ENCODE data around the gene CCDC6. TPM values are rescaled to one million over a fixed set of nuclear protein-coding genes. Genes with fewer than 3 reads are reported as not detected.
"Not testable (repeated sequence)": the region's sequence is repeated elsewhere in the genome, so short reads cannot be mapped to it uniquely, and the experiment has no call there.

CCDC6 gene
- total and polyA plus RNA-seq, 5 donors = 8.3 to 28.1 (median 23.8) TPM

DNA sequence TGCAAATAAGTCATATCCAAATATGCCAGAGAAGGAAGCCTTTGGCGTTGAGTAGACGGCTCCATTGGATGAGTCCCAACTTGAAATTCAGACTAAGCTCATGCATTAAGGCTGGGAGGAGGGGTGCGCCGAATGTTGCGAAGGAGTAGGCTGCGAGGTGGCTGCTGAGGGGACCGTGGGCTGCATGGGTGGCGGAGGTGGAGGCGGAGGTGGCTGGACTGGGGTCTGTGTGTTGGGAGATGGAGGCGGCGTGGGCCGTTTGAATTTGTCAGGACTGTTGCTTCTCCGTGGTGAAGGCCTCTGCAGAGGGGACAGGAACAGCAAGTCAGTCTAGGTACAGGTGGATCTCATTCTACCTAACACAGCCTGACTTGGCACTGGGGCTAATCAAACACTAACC, 113.5 kb downstream of the CCDC6 start:
- ATAC-seq (no peak), DNase-seq (peak in 1 of 3 donors; percentile 32)
- Histone ChIP-seq H3K27me3 (ENCODE audit: control insufficient read depth, insufficient read depth) (no peaks in the 10 kb centered on the region), H3K9me3 (ENCODE audit: control insufficient read depth, low read length) (no peaks in the 10 kb centered on the region), H3K27ac (ENCODE audit: low read length) (no peak overlapping the region), H3K4me3 (ENCODE audit: low read length) (no peak overlapping the region), H3K4me1 (ENCODE audit: control insufficient read depth, insufficient read depth, low read length) (peaks cover 2% of the 10 kb centered on the region)
- WGBS = 87% methylated on average over 13 of the region's 13 CpGs
- intact Hi-C loops (cut with DNase I) = no loop called here

DNA sequence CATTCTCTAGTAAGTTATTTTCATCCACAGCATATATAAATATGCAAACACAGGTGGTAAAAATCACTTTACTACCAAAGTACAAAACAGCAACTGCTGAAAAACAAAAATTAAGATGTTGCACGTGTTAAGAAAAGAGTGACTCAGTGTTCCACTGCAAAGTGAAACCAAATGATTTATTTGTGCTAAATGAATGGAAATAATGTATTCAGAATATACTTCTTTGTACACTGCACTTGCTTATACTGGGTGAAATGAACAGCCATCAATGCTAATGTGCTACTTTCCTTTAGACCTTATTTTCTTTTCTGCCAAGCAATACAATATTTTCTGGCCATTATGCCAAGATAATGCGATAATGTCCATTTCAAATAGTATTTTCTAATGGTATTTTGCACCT, 114.8 kb downstream of the CCDC6 start:
- 83% methylated on average over 2 of the region's 2 CpGs for WGBS
- Histone ChIP-seq H3K9me3 (ENCODE audit: control insufficient read depth, low read length) (no peaks in the 10 kb centered on the region), H3K27me3 (ENCODE audit: control insufficient read depth, insufficient read depth) (no peaks in the 10 kb centered on the region), H3K4me3 (ENCODE audit: low read length) (no peak overlapping the region), H3K4me1 (ENCODE audit: control insufficient read depth, insufficient read depth, low read length) (peaks cover 2% of the 10 kb centered on the region), H3K27ac (ENCODE audit: low read length) (no peak overlapping the region)
- no peak for DNase-seq
- ATAC-seq = no peak
- intact Hi-C loops (cut with DNase I) = no loop called here

DNA sequence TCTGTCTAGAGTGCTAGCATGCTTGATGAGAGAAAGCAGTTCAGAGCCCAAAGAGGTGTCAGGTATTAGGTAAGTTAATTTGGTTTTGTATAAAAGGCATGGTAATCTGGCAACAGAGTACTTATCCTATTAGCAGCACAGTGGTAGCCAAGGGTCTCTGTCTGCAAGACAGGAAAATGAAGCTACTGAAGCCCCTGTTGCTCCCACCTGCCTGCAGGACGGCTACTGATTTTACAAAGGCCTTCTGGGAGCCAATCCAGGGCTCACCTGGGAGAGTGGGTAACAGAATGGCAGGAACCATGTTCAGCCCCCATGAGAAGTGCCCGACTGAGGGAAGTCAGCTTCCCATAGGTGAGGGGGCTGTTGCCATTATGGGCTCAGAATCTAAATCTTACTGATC, 116.3 kb downstream of the CCDC6 start:
- H3K9me3 ChIP-seq (ENCODE audit: control insufficient read depth, low read length); H3K4me3 ChIP-seq (ENCODE audit: low read length); H3K4me1 ChIP-seq (ENCODE audit: control insufficient read depth, insufficient read depth, low read length); intact Hi-C loops (cut with DNase I); DNase-seq; ATAC-seq; H3K27ac ChIP-seq (ENCODE audit: low read length); H3K27me3 ChIP-seq (ENCODE audit: control insufficient read depth, insufficient read depth): not testable (repeated sequence)
- 47% methylated on average over 2 of the region's 2 CpGs for WGBS

DNA sequence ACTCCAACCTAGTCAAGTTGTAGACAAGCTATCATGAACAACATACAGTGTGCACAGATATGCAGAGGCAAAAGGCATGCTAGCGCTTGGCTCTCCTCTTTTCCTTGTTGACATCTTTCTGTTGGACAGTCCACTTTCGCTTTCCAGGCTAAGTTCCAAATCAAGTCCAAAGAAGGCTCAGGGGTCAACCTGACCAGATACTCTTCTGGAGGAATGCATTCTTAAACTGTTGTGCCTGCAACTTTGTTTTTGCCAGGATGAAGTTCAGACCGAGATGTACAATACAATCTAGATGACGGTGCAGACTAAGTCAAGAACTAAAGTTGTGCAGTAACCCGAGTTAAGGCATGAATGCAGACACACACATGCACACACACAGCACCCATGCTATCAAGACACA, 117.4 kb downstream of the CCDC6 start:
- intact Hi-C loops (cut with DNase I); H3K9me3 ChIP-seq (ENCODE audit: control insufficient read depth, low read length); H3K27me3 ChIP-seq (ENCODE audit: control insufficient read depth, insufficient read depth); H3K4me1 ChIP-seq (ENCODE audit: control insufficient read depth, insufficient read depth, low read length); DNase-seq; H3K4me3 ChIP-seq (ENCODE audit: low read length): not testable (repeated sequence)
- peak overlapping the region; percentile 45 for H3K27ac ChIP-seq (ENCODE audit: low read length)
- peak; percentile 65 to 88 for ATAC-seq
- WGBS = 55% methylated on average over 5 of the region's 5 CpGs

DNA sequence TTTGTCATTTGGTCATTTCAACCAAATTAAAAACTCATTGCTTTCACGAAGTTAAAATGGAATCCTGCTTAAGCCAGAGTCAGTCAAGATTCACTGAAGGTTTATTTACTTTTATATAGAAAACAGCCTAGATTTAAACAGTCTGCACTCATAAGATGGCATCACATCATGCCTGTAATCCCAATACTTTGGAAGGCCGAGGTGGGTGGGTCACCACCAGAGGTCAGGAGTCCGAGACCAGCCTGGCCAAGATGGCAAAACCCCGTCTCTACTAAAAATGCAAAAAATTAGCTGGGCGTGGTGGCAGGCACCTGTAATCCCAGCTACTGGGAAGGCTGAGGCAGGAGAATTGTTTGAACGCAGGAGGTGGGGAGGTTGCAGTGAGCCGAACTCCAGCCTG, 119.3 kb downstream of the CCDC6 start:
- H3K4me3 ChIP-seq (ENCODE audit: low read length); H3K9me3 ChIP-seq (ENCODE audit: control insufficient read depth, low read length); H3K27ac ChIP-seq (ENCODE audit: low read length); DNase-seq; H3K4me1 ChIP-seq (ENCODE audit: control insufficient read depth, insufficient read depth, low read length); ATAC-seq; H3K27me3 ChIP-seq (ENCODE audit: control insufficient read depth, insufficient read depth); intact Hi-C loops (cut with DNase I): not testable (repeated sequence)
- WGBS = 91% methylated on average over 7 of the region's 7 CpGs

DNA sequence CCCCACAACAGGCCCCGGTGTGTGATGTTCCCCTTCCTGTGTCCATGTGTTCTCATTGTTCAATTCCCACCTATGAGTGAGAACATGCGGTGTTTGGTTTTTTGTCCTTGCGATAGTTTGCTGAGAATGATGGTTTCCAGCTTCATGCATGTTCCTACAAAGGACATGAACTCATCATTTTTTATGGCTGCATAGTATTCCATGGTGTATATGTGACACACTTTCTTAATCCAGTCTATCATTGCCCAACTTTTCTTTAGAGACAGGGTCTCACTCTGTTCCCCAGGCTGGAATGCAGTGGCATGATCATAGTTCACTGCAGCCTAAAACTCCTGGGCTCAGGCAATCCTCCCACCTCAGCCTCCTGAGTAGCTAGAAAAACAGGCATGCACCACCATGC, 120.9 kb downstream of the CCDC6 start:
- H3K4me1 ChIP-seq (ENCODE audit: control insufficient read depth, insufficient read depth, low read length); H3K4me3 ChIP-seq (ENCODE audit: low read length); H3K27me3 ChIP-seq (ENCODE audit: control insufficient read depth, insufficient read depth); ATAC-seq; intact Hi-C loops (cut with DNase I); H3K27ac ChIP-seq (ENCODE audit: low read length); H3K9me3 ChIP-seq (ENCODE audit: control insufficient read depth, low read length); DNase-seq: not testable (repeated sequence)
- WGBS = 100% methylated on average over 2 of the region's 3 CpGs

DNA sequence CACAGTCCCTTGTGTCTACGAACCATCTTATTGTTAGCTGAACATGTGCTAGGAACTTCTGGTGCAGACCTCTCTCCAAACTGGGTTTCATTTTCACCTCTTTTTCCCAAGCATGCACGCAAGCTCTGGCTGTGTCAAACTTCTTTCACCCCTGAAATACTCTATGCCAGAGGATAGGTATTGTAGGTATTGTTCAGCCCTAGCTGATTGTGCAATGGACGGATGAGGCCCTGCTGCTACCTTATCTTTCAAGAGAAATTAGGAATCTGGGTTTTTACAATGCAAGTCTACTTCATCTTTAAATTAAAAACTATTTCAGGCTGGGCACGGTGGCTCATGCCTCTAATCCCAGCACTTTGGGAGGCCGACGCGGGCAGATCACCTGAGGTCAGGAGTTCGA, 124.8 kb downstream of the CCDC6 start:
- no peak overlapping the region for H3K4me3 ChIP-seq (ENCODE audit: low read length)
- no peak overlapping the region for H3K27ac ChIP-seq (ENCODE audit: low read length)
- H3K4me1 ChIP-seq (ENCODE audit: control insufficient read depth, insufficient read depth, low read length) = no peaks in the 10 kb centered on the region
- WGBS = 95% methylated on average over 8 of the region's 8 CpGs
- ATAC-seq (no peak), DNase-seq (no peak)
- H3K9me3 ChIP-seq (ENCODE audit: control insufficient read depth, low read length) = no peaks in the 10 kb centered on the region
- no peaks in the 10 kb centered on the region for H3K27me3 ChIP-seq (ENCODE audit: control insufficient read depth, insufficient read depth)
- intact Hi-C loops (cut with DNase I) = no loop called here

DNA sequence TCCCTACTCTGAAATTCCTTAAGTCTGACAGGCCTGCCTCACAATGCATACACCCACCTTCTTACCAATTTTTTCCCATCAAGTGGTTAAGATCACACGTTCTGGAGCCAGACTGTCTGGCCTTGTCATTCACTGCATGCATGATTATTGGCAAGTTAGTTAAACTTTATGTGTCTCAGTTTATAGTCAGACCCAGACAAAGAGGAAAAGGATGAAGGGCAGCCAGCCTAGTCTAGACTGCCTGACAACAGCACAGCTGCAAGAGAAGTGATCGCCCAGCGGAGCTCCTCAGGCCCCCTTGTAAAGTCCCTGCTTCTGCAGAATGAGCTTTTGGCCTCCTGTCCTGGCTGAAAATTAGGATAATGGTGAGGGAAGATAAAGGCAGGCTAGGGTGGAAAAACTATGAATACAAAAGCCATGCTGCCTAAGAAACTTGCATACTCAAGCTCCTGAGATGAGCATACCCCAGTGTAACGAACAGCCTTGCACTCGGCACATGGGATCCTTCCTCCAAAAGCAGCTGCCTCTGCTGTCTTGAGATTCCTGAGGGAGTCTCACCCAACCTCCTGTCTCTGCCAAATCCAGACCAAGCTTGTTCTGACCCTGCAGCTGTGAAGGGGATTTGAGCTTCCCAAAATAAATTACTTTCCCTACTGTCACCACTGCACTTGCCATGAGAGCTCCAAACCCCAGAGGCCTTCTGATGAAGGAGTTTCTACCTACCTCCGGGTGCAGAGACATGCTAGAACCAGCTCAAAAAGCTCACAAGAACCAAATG, 126.4 kb downstream of the CCDC6 start:
- Histone ChIP-seq H3K27ac (ENCODE audit: low read length) (no peak overlapping the region), H3K4me3 (ENCODE audit: low read length) (no peak overlapping the region), H3K4me1 (ENCODE audit: control insufficient read depth, insufficient read depth, low read length) (no peaks in the 10 kb centered on the region), H3K9me3 (ENCODE audit: control insufficient read depth, low read length) (no peaks in the 10 kb centered on the region), H3K27me3 (ENCODE audit: control insufficient read depth, insufficient read depth) (no peaks in the 10 kb centered on the region)
- DNase-seq (no peak), ATAC-seq (peak; percentile 36 to 40)
- intact Hi-C loops (cut with DNase I) = no loop called here
- WGBS = 53% methylated on average over 6 of the region's 6 CpGs

DNA sequence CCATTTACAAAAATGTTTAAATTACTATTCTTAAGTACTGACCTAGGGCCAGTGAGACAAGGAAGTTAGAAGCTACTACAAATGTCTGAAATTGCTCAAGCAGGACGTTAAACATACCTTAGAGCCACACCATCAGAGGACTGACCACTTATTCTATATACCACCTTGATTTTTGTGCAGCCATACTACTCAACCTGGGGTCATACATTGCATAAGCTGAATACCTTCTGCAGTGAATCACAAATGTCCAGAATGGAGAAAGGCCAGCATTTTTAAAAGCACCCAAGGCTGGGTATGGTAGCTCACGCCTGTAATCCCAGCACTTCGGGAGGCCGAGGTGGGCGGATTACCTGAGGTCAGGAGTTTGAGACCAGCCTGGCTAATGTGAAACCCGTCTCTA, 131.9 kb downstream of the CCDC6 start:
- H3K9me3 ChIP-seq (ENCODE audit: control insufficient read depth, low read length) = no peaks in the 10 kb centered on the region
- 90% methylated on average over 6 of the region's 6 CpGs for WGBS
- ATAC-seq (no peak), DNase-seq (no peak)
- H3K4me3 ChIP-seq (ENCODE audit: low read length) = no peak overlapping the region
- intact Hi-C loops (cut with DNase I) = no loop called here
- H3K27ac ChIP-seq (ENCODE audit: low read length) = no peak overlapping the region
- H3K27me3 ChIP-seq (ENCODE audit: control insufficient read depth, insufficient read depth) = no peaks in the 10 kb centered on the region
- no peaks in the 10 kb centered on the region for H3K4me1 ChIP-seq (ENCODE audit: control insufficient read depth, insufficient read depth, low read length)

DNA sequence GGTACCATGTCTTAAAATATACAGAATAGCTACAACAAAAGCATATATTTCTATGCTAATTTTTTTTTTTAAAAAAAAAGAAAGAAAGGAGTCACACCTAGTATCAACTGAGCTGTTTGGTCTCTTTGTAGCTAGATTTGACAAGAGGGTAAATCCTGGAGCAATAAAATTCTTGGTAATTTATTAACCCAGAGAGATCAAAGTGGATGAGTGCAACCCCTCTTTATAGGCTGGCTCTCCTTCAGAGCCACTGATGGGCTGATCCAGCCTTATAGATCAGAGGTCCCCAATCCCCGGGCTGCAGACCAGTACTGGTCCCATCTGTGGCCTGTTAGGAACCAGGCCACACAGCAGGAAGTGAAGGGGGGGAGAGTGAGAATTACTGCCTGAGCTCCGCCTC, 133.3 kb downstream of the CCDC6 start:
- DNase-seq (no peak), ATAC-seq (no peak)
- intact Hi-C loops (cut with DNase I) = no loop called here
- Histone ChIP-seq H3K27me3 (ENCODE audit: control insufficient read depth, insufficient read depth) (no peaks in the 10 kb centered on the region), H3K4me3 (ENCODE audit: low read length) (no peak overlapping the region), H3K27ac (ENCODE audit: low read length) (no peak overlapping the region), H3K4me1 (ENCODE audit: control insufficient read depth, insufficient read depth, low read length) (no peaks in the 10 kb centered on the region), H3K9me3 (ENCODE audit: control insufficient read depth, low read length) (no peaks in the 10 kb centered on the region)
- WGBS = 95% methylated on average over 2 of the region's 2 CpGs

DNA sequence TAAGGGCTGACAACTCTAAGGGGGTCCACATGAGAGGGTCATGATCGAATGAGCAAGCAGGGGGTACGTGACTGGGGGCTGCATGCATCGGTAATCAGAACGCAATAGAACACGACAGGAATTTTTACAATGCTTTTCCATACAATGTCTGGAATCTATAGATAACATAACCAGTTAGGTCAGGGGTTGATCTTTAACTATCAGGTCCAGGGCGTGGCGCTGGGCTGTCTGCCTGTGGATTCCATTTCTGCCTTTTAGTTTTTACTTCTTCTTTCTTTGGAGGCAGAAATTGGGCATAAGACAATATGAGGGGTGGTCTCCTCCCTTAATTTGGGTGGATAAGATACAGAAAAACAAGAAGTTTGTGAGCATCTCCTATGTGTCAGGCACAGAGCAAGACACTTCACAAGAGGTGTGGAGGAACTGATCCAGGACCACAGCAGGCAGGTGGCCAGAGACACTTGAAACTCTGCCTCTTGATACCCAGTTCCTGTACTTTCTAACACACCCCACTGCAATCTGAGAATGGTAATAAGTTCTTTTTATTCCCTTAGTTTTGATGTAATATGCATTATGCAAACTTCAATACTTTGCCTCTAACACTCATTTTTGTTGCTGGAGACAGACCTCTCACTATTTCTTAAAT, 135.1 kb downstream of the CCDC6 start:
- 94% methylated on average over 7 of the region's 7 CpGs for WGBS
- Histone ChIP-seq H3K4me1 (ENCODE audit: control insufficient read depth, insufficient read depth, low read length) (no peaks in the 10 kb centered on the region), H3K27me3 (ENCODE audit: control insufficient read depth, insufficient read depth) (no peaks in the 10 kb centered on the region), H3K27ac (ENCODE audit: low read length) (no peak overlapping the region), H3K4me3 (ENCODE audit: low read length) (no peak overlapping the region), H3K9me3 (ENCODE audit: control insufficient read depth, low read length) (no peaks in the 10 kb centered on the region)
- DNase-seq (no peak), ATAC-seq (no peak)
- intact Hi-C loops (cut with DNase I) = no loop called here

Measured in right cardiac atrium (tissue), 5 donors.